ENCODE measurements around the gene CNOT6L.

The CNOT6L gene

GRCh38 chr4:77710059-77710458 is 109.1 kb downstream of the CNOT6L start:
- DNase-seq: no peak

GRCh38 chr4:77706717-77707116 is 112.5 kb downstream of the CNOT6L start:
- no peak for DNase-seq

GRCh38 chr4:77703666-77704065 is 115.5 kb downstream of the CNOT6L start:
- DNase-seq: no peak

GRCh38 chr4:77701121-77701520 is 118.0 kb downstream of the CNOT6L start:
- DNase-seq: no peak

- no peak for DNase-seq
Observed at GRCh38 chr4:77699731-77700210, 119.4 kb downstream of the CNOT6L start.

- DNase-seq: no peak
Observed at GRCh38 chr4:77697860-77698590, 121.1 kb downstream of the CNOT6L start.

GRCh38 chr4:77695774-77696173 is 123.4 kb downstream of the CNOT6L start:
- DNase-seq: no peak

GRCh38 chr4:77692847-77693432 is 126.2 kb downstream of the CNOT6L start:
- DNase-seq: no peak

- DNase-seq: no peak
Observed at GRCh38 chr4:77681792-77682191, 137.4 kb downstream of the CNOT6L start.

- DNase-seq: no peak
Observed at GRCh38 chr4:77676842-77677241, 142.3 kb downstream of the CNOT6L start.

- no peak for DNase-seq
Observed at GRCh38 chr4:77671051-77671450, 148.1 kb downstream of the CNOT6L start.

- peak; percentile 32 for DNase-seq
Observed at GRCh38 chr4:77669946-77670590, 149.1 kb downstream of the CNOT6L start.

- DNase-seq: no peak
Observed at GRCh38 chr4:77665381-77666069, 153.6 kb downstream of the CNOT6L start.
